Stimulated activated CD4-positive, alpha-beta T cell treated with anti-CD3 and anti-CD28 coated beads, Interleukin-1b, Interleukin-23, amount 100 ng/mL, for 24 hours (primary cell): ENCODE data around the gene LRIG1.

Source experiments
- DNase-seq, 4 experiments: peaks; one replicate each; pipeline ENCODE4 v3.0.0-alpha.2; 2020; ENCODE audit warnings: low read depth in 4 of 4, low spot score in 1 of 4

LRIG1 gene

GRCh38 chr3:66507423-66508260, 6.8 kb upstream of the LRIG1 start:
- DNase-seq = no peak

- DNase-seq = no peak
These were observed 5.3 kb upstream of the LRIG1 start for GRCh38 chr3:66506154-66506553.

GRCh38 chr3:66504850-66505641, 4.2 kb upstream of the LRIG1 start:
- no peak for DNase-seq

- DNase-seq = no peak
These were observed 2.2 kb upstream of the LRIG1 start for GRCh38 chr3:66502981-66503380.

GRCh38 chr3:66502245-66502874, 1.5 kb upstream of the LRIG1 start:
- no peak for DNase-seq

GRCh38 chr3:66501483-66502244, 842 bp upstream of the LRIG1 start:
- no peak for DNase-seq

GRCh38 chr3:66499881-66500575, 794 bp downstream of the LRIG1 start:
- DNase-seq = peak in 2 of 4 experiments; percentile 25 to 34

GRCh38 chr3:66498687-66499621, 1.9 kb downstream of the LRIG1 start:
- DNase-seq = no peak

GRCh38 chr3:66497985-66498671, 2.7 kb downstream of the LRIG1 start:
- no peak for DNase-seq

GRCh38 chr3:66497288-66497984, 3.4 kb downstream of the LRIG1 start:
- DNase-seq = no peak

GRCh38 chr3:66496746-66497145, 4.1 kb downstream of the LRIG1 start:
- DNase-seq = no peak

GRCh38 chr3:66496301-66496700, 4.5 kb downstream of the LRIG1 start:
- DNase-seq = no peak

- no peak for DNase-seq
These were observed 5.2 kb downstream of the LRIG1 start for GRCh38 chr3:66495668-66496045.

GRCh38 chr3:66494959-66495667, 5.7 kb downstream of the LRIG1 start:
- no peak for DNase-seq

GRCh38 chr3:66493458-66494099, 7.2 kb downstream of the LRIG1 start:
- no peak for DNase-seq

GRCh38 chr3:66492672-66493071, 8.2 kb downstream of the LRIG1 start:
- DNase-seq = no peak

GRCh38 chr3:66492071-66492470, 8.8 kb downstream of the LRIG1 start:
- DNase-seq = no peak
